NCI-H748 (cell line): ENCODE results near the gene RASGRF1.
"Not testable (repeated sequence)": the region's sequence is repeated elsewhere in the genome, so short reads cannot be mapped to it uniquely, and the experiment has no call there.

Experiments
- DNase-seq: peaks from one replicate; lab custom pipeline; 2025; ENCODE audit not compliant: unreplicated experiment; lab: John Stamatoyannopoulos, UW

The RASGRF1 gene, protein sequence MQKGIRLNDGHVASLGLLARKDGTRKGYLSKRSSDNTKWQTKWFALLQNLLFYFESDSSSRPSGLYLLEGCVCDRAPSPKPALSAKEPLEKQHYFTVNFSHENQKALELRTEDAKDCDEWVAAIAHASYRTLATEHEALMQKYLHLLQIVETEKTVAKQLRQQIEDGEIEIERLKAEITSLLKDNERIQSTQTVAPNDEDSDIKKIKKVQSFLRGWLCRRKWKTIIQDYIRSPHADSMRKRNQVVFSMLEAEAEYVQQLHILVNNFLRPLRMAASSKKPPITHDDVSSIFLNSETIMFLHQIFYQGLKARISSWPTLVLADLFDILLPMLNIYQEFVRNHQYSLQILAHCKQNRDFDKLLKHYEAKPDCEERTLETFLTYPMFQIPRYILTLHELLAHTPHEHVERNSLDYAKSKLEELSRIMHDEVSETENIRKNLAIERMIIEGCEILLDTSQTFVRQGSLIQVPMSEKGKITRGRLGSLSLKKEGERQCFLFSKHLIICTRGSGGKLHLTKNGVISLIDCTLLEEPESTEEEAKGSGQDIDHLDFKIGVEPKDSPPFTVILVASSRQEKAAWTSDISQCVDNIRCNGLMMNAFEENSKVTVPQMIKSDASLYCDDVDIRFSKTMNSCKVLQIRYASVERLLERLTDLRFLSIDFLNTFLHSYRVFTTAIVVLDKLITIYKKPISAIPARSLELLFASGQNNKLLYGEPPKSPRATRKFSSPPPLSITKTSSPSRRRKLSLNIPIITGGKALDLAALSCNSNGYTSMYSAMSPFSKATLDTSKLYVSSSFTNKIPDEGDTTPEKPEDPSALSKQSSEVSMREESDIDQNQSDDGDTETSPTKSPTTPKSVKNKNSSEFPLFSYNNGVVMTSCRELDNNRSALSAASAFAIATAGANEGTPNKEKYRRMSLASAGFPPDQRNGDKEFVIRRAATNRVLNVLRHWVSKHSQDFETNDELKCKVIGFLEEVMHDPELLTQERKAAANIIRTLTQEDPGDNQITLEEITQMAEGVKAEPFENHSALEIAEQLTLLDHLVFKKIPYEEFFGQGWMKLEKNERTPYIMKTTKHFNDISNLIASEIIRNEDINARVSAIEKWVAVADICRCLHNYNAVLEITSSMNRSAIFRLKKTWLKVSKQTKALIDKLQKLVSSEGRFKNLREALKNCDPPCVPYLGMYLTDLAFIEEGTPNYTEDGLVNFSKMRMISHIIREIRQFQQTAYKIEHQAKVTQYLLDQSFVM (N-terminal part only)

DNA sequence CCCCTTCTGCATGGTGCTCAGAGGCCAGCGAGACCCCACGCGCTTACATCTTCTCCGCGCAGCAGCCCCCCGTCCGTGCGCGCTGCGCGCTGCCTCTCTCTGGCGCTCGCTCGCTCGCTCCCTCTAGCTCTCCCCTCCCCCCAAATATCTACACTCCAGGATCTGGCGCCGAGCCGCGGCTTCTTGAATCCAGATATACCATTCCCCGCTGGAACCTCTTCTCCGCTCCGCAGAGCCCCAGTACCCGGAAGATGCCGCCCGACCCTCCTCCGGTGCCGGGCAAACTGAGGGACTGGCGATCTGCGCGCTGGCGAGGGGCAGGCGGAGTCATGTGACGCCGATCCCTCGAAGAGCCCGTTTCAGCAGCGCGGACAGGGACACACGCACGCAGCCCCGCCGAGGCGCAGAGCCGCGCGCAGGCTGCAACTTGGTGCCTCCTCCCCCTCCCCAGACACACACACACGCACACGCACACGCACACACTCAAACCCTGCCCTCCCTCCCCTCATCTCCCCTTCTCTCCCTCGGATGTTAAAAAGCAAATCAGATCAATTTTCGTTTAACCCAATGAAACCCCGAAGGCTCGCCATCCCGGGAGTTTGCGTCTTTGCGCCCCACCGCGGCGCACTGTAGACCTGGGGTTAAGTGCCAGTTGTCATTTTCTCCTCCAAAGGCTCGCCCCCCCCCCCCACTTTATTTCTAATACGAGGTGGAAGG is at the start of gene RASGRF1:
RASGRF1 (minus strand) TSS at position 294 of the 717 bp plus-strand sequence; CDS start at position 12, 282 bp downstream.
- peak; percentile 55 for DNase-seq

DNA sequence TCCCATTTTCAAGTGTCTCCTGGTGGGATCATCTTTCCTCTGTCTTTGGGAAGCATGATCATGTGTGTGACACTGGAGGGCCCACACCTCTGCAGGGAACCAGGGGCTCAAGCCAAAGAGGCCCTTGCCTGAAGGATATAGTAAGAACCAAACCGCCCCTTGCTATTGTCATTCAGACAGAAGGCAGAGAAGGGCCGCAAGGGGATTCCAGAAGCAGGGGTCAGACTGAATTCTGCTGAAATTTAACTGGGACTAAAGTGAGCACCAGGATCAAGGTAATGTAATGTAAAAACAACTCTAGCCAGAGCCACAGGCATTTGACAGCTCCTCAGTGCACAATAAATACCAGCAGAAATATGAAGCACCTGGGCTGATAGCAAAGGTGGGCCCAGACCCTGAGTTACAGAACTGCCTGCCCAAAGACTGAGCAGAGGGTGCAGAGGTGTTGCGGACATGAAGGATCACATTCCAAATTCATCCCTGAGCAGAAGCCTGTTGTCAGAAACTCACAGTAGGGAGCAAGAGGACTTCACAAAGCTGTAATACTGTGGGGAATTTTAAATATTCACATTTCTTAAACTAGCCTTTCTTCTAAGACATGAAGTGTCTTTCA is 46.0 kb upstream of the RASGRF1 start:
- DNase-seq: no peak

- no peak for DNase-seq
These were observed 42.7 kb upstream of the RASGRF1 start for GRCh38 chr15:79133309-79133708.

DNA sequence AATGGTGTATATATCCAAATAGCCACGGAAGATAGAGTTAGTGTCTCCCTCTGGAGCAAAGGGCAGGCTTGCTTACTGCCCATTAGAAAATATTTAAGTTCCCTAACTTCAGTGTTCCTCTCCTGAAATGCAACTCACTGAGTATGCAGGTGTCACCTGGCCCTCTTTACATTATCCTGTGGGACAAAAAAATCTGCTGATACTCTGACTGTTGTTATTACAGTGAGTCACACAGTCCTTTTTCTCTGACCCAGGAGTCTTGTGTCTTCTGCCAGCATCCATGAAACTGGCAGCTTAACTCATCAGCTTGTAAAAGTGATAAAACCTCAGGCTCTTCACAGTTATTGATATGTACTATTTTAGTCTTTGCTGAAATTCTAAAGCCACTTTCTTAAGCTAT is 42.2 kb upstream of the RASGRF1 start:
- no peak for DNase-seq

DNA sequence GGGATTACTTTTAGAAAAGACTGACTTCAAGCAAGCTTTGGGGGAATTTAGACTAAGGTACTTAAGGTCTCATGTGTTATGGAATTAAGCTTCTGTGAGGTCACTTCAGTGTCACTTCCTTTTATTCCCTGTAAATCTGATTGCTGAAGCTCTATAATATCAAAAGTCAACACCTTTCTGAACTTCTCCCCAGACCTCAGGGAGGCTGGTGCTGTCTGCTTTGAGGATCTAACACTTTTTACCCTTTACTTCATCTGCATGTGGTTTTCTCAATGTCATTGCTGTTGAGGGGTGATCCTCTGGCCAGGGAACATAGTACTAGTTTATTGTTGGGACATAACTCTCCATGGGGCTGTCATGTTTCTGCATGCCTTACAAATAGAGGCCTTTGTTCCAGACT is 41.8 kb upstream of the RASGRF1 start:
- DNase-seq: no peak

GRCh38 chr15:79130535-79131130 is 40.1 kb upstream of the RASGRF1 start:
- no peak for DNase-seq

GRCh38 chr15:79129235-79129634 is 38.7 kb upstream of the RASGRF1 start:
- no peak for DNase-seq

- DNase-seq: no peak
These were observed 38.0 kb upstream of the RASGRF1 start for GRCh38 chr15:79128556-79128955.

- no peak for DNase-seq
These were observed 33.8 kb upstream of the RASGRF1 start for GRCh38 chr15:79124388-79124787.

DNA sequence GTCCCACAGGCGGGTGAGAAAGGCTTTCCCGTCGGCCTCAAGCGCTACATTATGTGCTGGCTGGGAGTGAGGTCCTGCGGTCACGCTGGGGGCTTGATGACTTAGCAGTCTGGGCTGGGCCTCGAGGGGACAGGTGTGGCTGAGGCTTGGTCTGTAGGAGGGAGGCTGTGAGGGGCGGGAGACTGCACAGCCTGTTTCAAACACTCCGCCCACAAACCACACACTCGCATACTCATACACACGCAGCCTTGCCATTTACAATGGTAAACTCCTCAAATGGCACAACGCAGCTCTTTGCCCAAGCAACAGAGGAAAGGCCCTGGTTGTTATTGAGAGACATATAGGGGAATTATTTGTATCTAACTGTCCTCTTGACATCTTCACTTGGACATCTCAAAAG is 32.4 kb upstream of the RASGRF1 start:
- peak; percentile 1 for DNase-seq

DNA sequence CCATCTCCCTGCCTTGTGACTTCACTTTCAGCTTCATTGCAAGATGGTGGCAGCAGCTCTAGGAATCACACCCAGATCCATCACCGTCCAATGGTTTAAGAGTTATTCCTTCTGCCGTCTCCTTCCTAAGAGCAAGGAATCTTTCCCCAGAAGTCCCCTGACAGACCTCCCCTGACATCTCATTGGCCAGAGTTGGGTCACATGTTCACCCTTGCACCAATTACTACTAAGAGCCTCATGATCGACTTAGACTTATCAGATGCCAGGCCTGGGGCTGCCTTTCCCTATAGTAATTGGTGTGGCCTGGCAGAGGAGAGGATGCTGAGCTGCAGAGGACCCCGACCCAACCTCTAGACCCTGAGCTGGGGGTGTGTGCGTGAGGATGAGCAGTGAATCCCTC is 31.8 kb upstream of the RASGRF1 start:
- DNase-seq: no peak

DNA sequence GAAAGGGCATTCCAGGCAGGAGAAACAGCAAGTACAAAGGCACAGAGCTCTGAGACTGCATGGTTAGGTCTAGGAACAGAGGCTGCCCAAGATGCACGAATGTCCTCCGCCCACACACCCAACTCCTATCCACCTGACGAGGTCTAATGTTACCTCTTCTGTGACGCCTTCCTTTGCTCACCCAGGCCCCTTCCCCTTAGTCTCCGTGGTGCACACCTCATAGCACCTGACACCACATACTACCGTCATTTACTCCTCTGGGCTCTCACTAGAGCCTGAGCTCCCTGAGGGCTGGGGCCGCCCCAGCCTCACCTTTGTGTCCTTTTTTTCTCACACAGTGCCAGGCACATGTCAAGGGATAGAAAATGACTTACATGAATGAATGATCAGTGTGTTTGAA is 31.0 kb upstream of the RASGRF1 start:
- no peak for DNase-seq

DNA sequence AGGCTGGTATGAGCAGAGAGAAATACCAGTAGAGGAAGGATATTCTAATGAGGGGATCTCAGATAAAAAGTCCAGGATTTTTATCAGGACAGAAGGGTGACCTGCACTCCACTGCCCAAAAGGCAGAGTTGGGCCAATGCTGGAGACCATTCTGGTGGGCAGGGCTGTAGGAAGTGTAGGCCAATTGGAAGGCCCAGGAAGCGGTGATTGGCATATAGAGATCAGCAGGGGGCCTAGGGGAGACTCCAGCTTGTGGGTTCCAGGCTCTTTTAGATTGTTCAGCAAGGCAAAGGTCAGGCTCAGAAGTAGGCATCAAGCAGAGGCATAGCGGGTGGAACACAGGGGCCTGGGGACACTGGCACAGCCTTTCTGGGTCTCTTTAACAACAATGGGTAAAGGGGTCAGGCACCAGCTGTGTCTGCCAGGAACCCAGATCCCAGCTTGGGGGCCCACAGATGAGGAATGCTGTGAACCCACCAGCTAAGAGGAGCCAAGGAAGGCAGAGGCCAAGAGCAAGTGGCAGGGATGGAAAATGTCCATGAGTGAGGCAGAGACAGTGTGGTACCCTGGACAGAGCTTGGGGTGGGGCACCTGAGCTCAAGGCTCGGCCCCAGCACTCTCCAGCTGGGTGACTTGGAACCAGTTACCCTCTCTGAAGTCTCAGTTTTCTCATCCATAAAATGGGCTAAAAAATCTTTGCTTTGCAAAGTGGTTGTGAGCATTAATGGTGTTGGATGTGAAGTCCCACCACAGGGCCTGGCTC is 27.0 kb upstream of the RASGRF1 start:
- DNase-seq: no peak

- DNase-seq: no peak
These were observed 26.2 kb upstream of the RASGRF1 start for GRCh38 chr15:79116771-79117170.

- no peak for DNase-seq
These were observed 25.5 kb upstream of the RASGRF1 start for GRCh38 chr15:79115986-79116665.

GRCh38 chr15:79113831-79114230 is 23.3 kb upstream of the RASGRF1 start:
- DNase-seq: no peak

DNA sequence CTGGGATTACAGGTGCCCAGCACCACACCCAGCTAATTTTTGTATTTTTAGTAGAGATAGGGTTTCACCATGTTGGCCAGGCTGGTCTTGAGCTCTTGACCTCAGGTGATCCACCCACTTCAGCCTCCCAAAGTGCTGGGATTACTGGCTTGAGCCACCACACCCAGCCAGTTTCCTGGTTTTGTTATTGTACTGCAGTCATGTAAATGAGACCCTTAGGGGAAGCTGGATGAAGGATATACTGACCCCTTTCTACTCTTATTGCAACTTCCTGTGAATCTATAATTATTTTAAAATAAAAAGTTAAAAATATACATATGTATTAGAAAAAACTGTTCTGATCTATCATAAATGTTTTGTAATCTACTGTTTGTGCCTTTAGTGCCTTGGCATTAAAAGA is 20.8 kb upstream of the RASGRF1 start:
- not testable (repeated sequence) for DNase-seq

- no peak for DNase-seq
These were observed 14.6 kb upstream of the RASGRF1 start for GRCh38 chr15:79105141-79105540.

DNA sequence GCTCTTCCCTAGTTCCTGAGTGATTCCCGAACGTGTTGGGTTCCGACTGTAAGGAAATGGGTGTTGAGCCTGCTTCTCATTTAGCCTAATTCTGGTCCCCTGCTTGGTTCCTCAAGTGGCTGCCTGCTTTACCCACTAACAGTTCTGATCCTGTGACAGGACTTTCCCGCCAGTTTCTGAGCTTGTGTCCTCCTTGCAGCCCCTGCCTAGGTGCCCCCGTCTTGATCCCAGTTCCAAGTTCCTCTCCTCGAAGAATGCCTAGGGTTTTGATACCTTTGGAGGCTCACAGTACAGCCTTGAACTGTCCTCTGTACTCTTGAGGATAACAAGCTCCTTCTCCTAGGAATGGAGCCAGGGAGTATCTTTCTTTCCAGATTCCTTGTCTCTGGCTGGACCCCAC is 12.0 kb upstream of the RASGRF1 start:
- no peak for DNase-seq
